Calu3 (cell line): ENCODE data around the gene RAB3C. TPM values are rescaled to one million over a fixed set of nuclear protein-coding genes. Genes with fewer than 3 reads are reported as not detected.

Source experiments
- BruUV-seq: library from RNA; stranded (reverse); fragments of 400-500 nt; replicated peaks from 2 replicates; lab custom pipeline; 2021; lab: Mats Ljungman, UMichigan
- CTCF ChIA-PET: fragments of 300-600 bp; sonication (Branson Sonifier 250); formaldehyde crosslinking; loops from one replicate; lab custom pipeline; 2022; ENCODE audit warnings: antibody characterized with exemption; lab: Charles Lee
- DNase-seq: peaks from one replicate; pipeline ENCODE4 v3.0.0; 2022
- H3K27ac Mint-ChIP-seq: one replicate; pipeline ENCODE4 v1.8.0; 2022; ENCODE audit warnings: mixed read lengths; ENCODE audit not compliant: unreplicated experiment
- H3K27me3 Mint-ChIP-seq: one replicate; pipeline ENCODE4 v1.8.0; 2022; ENCODE audit warnings: mixed read lengths; ENCODE audit not compliant: unreplicated experiment
- H3K36me3 Mint-ChIP-seq: one replicate; pipeline ENCODE4 v1.8.0; 2022; ENCODE audit warnings: mild to moderate bottlenecking, moderate library complexity, mixed read lengths; ENCODE audit not compliant: insufficient read depth, unreplicated experiment
- H3K4me1 Mint-ChIP-seq: one replicate; pipeline ENCODE4 v1.8.0; 2022; ENCODE audit warnings: mild to moderate bottlenecking, low read depth, mixed read lengths; ENCODE audit not compliant: unreplicated experiment
- H3K4me3 Mint-ChIP-seq: one replicate; pipeline ENCODE4 v1.8.0; 2022; ENCODE audit warnings: mild to moderate bottlenecking, low read depth, moderate library complexity, mixed read lengths; ENCODE audit not compliant: unreplicated experiment
- H3K9me3 Mint-ChIP-seq: one replicate; pipeline ENCODE4 v1.8.0; 2022; ENCODE audit warnings: low read depth, mixed read lengths; ENCODE audit not compliant: unreplicated experiment
- intact Hi-C: fragments of 100-400 bp; cut with micrococcal nuclease; formaldehyde crosslinking; loops from one replicate; pipeline ENCODE4 v1.10.0; 2022; ENCODE audit not compliant: unreplicated experiment
- total RNA-seq: library from RNA; stranded (reverse); gene quantifications from 2 replicates; pipeline ENCODE4 v1.2.3, GENCODE V29; 2022
- TF ChIP-seq, protein P1 (sequence below): fragments of 200-600 bp; IDR thresholded peaks from one replicate; pipeline ENCODE4 v1.8.0; 2022; ENCODE audit warnings: antibody characterized with exemption; ENCODE audit not compliant: unreplicated experiment

The RAB3C gene
- total RNA-seq, 1 experiment from 2014 or later, result not detected

DNA sequence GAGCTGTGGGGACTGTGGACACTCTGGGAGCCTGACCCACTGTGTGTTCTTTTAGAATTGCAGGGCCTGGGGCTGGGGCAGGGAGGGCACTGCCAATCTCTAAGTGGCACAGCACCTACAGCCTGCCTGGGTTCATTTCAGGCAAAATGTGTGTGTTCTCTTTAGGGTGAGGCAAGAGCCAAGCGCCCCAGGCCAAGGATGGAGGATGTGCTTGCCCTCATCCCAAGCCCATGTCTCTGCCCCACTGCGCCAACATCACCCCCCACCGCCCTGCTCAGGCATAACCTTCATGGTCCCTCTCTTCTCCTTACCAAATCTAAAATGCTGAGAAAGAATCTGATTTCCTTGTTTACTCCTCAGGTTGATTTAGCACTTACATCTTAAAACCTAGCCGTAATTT, 304.4 kb downstream of the RAB3C start:
- DNase-seq, result no peak
- CTCF ChIA-PET, result interaction anchor here (0.8 to 1.2 kb wide), 3 partner anchors 8 to 37 kb away, joined by 3 to 4 read pairs (median 3); no protein-coding TSS in a partner anchor
- H3K4me3 Mint-ChIP-seq, result no peak overlapping the region
- no peaks in the 10 kb centered on the region for H3K36me3 Mint-ChIP-seq
- H3K4me1 Mint-ChIP-seq, result peaks cover 9% of the 10 kb centered on the region
- intact Hi-C loops, result loop anchor here (2.0 kb wide), 2 partner anchors 119 to 287 kb away; no protein-coding TSS in a partner anchor
- H3K27me3 Mint-ChIP-seq, result peaks cover 54% of the 10 kb centered on the region
- H3K27ac Mint-ChIP-seq, result no peak overlapping the region
- no TSS peak for BruUV-seq
- TF ChIP-seq, protein P1, sequence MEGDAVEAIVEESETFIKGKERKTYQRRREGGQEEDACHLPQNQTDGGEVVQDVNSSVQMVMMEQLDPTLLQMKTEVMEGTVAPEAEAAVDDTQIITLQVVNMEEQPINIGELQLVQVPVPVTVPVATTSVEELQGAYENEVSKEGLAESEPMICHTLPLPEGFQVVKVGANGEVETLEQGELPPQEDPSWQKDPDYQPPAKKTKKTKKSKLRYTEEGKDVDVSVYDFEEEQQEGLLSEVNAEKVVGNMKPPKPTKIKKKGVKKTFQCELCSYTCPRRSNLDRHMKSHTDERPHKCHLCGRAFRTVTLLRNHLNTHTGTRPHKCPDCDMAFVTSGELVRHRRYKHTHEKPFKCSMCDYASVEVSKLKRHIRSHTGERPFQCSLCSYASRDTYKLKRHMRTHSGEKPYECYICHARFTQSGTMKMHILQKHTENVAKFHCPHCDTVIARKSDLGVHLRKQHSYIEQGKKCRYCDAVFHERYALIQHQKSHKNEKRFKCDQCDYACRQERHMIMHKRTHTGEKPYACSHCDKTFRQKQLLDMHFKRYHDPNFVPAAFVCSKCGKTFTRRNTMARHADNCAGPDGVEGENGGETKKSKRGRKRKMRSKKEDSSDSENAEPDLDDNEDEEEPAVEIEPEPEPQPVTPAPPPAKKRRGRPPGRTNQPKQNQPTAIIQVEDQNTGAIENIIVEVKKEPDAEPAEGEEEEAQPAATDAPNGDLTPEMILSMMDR, result no peak
- H3K9me3 Mint-ChIP-seq, result peaks cover 3% of the 10 kb centered on the region

DNA sequence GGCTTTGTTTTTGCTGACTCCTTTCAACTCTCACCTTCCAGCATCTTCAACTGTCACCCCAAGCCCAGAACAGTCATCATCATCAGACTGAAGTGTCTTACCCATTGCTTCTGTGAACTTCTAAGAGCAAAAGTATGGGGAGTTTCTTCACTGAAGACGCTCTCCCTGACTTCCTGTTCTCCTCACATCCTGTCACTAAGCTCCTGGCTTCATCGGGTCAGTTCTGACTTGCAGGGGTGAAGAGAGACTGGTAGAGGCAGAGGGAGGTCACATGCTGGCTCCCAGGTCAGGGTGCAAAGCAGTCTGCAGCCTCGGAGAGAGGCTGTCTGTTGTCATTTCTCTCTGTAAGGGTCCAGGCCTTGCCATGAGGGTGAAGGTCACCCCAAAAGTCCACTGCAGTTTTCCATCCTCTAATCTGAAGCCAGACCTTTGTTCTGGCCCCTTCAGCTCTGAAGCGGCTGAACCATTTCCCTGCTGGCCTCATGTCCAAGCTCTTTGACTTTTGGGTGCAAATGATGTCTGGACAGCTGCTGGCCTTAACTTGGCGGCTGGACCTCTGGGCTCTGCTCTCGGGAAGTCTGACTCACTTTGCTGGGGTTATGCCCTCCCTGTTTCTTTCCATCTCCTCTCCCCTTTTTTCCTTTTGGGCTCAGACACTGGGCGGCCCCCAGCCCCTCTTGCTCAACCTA, 305.0 kb downstream of the RAB3C start:
- H3K9me3 Mint-ChIP-seq, result peaks cover 3% of the 10 kb centered on the region
- H3K27me3 Mint-ChIP-seq, result peaks cover 49% of the 10 kb centered on the region
- TF ChIP-seq, protein P1, result no peak
- DNase-seq, result no peak
- CTCF ChIA-PET, result no interaction called here
- BruUV-seq, result no TSS peak
- intact Hi-C loops, result loop anchor here (2.0 kb wide), 2 partner anchors 119 to 287 kb away; no protein-coding TSS in a partner anchor
- H3K4me3 Mint-ChIP-seq, result no peak overlapping the region
- no peak overlapping the region for H3K27ac Mint-ChIP-seq
- no peaks in the 10 kb centered on the region for H3K36me3 Mint-ChIP-seq
- peaks cover 9% of the 10 kb centered on the region for H3K4me1 Mint-ChIP-seq

DNA sequence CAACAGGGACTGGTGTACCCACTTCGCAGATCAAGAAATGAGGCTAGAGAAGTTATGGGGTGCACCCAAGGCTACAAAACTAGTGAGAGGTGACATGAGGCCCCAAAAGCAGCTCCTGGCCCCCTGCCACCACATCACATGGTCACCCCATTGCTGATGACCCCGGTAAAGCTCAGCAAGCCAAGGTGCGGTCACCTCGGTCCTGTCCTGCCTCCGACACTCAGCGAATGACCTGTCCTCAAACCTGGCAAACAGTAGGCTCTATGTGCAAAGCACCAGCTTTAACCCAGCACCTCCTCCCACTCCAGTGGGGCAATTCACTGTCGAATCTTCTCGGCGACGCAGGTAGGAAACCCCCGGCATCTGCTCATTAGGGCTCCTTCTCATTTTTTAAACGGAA, 307.4 kb downstream of the RAB3C start:
- intact Hi-C loops, result no loop called here
- Mint-ChIP-seq H3K4me1 (peaks cover 9% of the 10 kb centered on the region), H3K4me3 (no peak overlapping the region), H3K27me3 (peaks cover 62% of the 10 kb centered on the region), H3K27ac (no peak overlapping the region), H3K9me3 (no peaks in the 10 kb centered on the region), H3K36me3 (no peaks in the 10 kb centered on the region)
- CTCF ChIA-PET, result no interaction called here
- no peak for DNase-seq
- BruUV-seq, result no TSS peak
- TF ChIP-seq, protein P1, result no peak

DNA sequence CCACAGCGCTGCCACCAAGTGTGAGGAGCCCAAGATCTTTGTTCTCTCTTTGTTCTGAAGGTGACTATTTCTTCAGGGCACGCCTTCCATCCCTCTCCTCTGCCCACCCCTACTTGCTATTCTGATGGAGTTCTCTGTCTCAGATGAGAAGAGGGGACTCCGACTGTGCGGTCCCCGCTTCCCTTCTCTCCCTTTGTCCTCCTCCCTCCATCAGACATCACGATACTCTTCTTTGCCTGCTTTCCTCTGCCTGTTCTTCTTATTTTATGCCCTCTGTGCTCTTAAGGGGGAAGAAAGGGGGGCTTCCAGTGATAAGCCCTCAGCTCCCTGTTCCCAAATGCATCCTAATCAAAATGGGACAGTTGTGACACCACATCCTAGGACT, 307.8 kb downstream of the RAB3C start:
- CTCF ChIA-PET, result interaction anchor here (0.5 kb wide), 1 partner anchor 27 kb away, joined by 4 read pairs; no protein-coding TSS in a partner anchor
- Mint-ChIP-seq H3K27ac (no peak overlapping the region), H3K4me1 (peaks cover 9% of the 10 kb centered on the region), H3K9me3 (no peaks in the 10 kb centered on the region), H3K4me3 (no peak overlapping the region), H3K36me3 (no peaks in the 10 kb centered on the region), H3K27me3 (peaks cover 67% of the 10 kb centered on the region)
- DNase-seq, result no peak
- intact Hi-C loops, result loop anchor here (1.0 kb wide), 1 partner anchor 117 kb away; no protein-coding TSS in a partner anchor
- BruUV-seq, result no TSS peak
- TF ChIP-seq, protein P1, result no peak
